Left hindlimb (tissue), 1 donor: ENCODE measurements around the gene UPF1.

ENCODE experiments used
- DNase-seq: peaks from one replicate; pipeline ENCODE4 v3.0.0-alpha.2; 2018

The UPF1 gene

GRCh38 chr19:18876865-18877264 lies 45.1 kb downstream of the UPF1 start:
- DNase-seq: no peak

GRCh38 chr19:18878058-18878797 lies 46.5 kb downstream of the UPF1 start:
- peak; percentile 30 for DNase-seq

GRCh38 chr19:18878858-18879578 lies 47.3 kb downstream of the UPF1 start:
- DNase-seq: peak; percentile 26

DNA sequence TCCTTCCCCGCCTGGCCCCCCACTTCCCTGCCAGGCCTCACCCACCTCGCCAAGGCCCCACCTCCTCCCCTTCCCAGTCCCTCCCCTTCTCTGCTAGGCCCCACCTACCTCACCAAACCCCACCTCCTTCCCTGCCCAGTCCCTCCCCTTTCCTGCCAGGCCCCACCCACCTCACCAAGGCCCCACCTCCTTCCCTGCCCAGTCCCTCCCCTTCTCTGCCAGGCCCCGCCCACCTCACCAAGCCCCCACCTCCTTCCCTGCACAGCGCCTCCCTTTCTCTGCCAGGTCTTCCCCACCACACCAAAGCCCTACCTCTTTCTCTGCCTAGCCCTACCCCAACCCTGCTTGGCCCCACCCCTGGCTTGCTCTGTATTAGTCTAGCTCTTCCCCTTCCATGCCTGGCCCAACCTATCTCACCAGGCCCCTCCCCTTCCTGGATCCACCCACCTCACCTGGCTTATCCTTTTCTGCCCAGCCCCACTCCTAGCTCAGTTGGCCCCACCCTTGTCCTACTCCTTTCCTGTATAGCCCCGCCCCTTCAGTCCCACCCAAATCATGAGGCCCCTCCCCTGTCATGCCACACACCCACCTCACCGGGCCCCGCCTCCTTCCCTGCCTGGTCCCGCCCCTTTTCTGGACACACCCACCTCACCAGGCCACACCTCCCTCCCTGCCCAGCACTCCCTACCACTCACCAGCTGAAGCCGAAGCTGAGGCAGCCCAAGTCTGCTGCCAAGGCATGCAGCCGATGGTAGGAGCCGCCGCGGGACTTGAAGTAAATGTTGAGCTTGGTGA lies 48.0 kb downstream of the UPF1 start:
- peak; percentile 40 for DNase-seq

- no peak for DNase-seq
These were observed 49.7 kb downstream of the UPF1 start for GRCh38 chr19:18881491-18881890.

DNA sequence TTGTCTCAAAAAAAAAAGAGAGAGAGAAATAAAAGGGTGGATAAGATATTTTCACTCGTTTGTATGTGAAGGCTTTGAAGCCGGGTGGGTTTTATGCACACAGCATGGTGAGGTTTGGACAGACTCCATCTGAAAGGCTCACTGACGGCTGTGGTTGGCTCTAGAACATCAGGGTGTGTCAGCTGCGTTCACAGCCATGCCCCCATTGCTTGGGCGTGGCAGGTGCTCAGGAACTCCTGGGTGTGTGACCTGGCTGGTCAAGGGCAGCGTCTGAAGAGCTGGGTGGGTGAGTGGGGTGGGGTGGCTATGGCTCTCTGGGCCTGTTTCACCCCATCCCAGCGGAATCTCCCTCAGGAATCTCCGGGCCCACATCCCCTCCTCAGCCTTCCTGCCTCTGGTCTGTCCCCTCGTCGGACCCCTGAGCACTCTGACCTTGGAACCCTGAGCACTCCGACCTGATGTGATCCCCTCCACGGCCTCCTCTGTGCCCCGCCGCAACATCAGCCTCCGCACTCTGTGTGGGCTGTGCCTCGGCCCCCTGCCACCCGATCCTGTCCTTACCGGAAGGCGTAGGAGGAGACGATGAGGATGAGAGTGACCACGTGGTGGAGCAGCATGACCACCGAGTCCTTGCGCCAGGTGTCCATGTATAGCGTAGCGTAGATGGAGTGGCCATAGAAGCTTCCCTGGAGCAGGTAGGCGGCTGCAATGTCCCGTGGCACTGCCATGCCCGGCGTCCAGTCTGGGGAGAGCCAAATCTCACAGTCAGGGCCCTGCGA lies 52.0 kb downstream of the UPF1 start:
- DNase-seq: peak; percentile 12

GRCh38 chr19:18886972-18887371 lies 55.2 kb downstream of the UPF1 start:
- DNase-seq: peak; percentile 12

DNA sequence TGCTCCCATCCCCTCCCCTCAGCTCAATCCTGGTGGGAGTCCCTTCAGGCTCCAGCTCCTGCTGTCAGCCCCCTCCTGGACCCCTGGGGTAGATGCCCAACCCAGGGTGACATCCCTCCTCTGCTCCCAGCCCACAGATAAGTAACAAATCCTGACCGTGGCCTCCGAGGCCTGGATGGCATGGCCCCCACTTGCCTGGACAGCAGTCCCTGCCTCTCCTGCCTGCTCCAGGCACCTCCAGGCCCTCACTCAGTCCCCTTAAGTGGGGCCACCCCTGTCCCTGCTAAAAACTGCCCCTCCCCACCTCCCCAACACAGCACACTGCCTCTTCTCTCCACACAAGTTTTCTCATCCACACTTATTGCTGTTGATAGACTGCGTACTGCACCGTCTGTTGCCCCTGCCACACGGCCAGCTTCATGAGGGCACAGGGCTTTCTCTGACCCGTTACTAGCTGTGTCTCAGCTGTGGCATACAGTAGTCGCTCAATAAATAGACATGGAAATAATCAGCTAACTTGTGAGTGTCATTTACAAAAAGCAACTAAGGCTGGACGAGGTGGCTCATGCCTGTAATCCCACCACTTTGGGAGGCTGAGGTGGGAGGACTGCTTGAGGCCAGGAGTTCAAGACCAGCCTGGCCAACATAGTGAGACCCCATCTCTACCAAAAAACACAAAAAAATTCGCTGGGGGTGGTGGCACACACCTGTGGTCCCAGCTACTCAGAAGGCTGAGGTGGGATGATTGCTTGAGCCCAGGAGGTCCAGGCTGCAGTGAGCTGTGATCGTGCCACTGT lies 58.4 kb downstream of the UPF1 start:
- peak; percentile 6 for DNase-seq

DNA sequence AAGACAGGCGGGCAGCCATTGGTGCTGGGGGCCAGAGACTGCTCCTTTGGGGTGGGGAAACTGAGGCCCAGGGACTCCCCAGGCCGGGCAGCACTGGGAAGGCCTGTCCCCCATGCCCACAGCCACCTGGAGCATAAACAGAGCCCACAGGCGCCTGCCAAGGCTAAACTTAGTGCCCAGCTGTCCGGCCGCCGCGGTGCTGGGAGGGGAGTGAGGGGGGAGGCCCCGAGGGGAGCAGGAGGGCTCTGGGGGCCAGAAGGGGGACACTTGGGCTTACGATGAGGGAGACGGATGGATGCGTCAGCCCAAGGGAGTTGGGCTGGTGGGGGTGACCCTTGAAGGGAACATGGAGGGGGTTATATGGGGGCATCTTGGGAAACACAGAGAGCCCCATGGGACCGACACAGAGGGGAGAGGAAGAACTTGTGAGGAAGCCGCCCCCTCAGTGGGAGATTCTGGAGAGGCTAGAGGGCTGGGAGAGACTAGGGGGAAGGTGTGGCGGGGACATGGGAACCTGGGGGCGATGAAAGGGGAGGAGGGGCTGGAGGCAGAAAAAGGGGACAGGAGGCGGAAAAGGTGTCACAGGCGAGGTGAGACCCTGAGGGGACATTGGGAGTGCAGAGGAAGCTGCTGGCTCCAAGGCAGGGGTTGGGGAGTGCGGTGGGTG lies 62.0 kb downstream of the UPF1 start:
- DNase-seq: no peak

DNA sequence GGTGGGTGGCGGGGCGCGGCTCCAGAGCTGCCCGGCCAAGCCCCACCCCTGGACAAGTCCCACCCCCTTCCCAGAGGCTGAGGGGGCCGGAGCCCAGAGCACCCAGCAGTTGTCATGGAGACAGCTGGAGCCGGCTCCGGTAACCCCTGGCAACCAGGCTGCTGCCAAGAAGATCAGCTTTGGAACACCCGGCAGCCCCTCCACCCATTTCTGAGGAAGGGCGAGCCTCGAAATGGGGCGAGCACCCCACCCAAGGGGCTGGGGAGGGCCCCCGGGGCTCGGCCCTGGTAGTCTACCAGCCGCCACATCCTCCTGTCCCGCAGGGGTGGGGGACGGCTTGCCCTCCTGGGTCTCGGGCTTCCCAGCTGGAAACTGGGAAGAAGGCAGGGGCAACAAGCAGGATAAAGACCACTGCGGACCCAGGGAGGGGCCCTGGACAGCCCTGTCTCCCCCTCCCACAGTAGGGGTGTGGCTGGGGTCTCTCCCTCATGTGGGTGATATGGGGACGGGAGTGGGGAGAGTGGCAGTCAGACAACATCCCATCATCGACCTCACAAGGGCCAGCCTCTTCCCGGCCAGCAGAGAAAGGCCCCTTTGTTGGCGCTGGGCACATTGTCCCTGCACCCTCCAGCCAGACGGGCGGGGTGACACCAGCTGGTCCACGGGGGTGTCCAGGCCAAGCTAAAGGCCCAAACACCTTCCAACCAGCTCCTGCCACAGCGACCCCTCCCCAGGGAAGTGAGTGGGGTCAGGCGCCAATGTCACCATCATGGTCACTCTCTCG lies 62.7 kb downstream of the UPF1 start:
- DNase-seq: peak; percentile 88

DNA sequence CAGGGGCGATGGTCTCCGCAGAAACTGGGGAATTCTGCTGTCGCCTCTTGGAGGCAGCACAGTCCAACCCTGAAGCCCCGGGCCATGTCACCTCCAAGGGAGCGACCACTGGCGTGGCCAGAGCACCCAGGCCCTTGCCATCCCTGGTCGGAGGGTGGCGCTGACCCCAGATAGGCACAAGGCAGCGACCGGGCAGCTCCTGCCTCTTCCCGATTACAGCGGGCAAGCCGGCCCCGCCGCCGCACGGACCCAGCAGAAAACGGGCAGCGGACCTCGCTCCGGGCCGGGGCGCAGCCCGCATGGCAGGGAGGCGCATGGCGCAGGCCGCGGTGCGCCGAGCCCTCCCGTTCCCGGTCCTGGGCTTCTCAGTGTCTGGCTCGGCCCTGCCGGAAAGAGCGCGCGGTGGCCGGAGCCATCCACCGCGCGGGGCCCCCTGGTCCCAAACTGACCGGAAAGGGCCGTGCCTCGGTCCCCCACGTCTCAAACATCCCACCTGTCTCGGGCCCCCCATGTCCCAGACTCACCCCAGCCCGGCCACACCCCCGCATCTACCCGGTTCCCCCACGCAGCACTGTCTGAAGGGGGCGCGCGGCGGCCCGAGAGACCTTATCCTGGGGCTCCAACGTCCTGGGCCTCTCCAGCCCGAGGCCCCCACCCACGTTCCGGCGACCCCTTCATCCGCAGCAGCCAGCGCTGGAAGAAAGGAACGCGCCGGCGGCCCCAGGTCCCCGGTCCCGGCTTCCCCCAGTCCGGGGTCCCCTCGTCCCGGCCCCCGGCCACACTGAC lies 63.5 kb downstream of the UPF1 start:
- peak; percentile 66 for DNase-seq

- no peak for DNase-seq
These were observed 64.1 kb downstream of the UPF1 start, which contains the start of gene CERS1 for GRCh38 chr19:18895824-18896341. TSS of gene CERS1 (minus strand) at chr19:18896158. CDS start at chr19:18896072, 86 bp downstream.

DNA sequence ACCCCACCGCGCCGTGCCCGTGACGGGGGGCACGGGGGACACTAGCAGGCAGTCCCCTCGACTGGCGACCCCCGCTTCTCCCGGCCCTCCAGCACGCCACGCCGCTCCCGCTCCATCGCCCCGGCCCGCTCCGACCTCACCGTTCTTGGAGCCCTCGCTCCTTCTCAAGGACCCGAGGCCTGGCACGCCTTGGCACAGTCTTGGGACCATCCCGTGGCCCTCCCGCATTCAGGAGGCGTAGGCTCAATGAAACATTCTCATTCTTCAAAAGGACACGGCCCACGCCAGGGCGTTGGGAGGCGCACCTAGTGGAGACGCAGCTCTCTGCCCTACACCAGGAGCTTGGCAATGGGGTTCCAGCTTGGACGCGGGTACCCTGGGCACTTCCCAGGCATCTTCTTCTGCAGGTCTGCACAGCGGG lies 64.7 kb downstream of the UPF1 start:
- no peak for DNase-seq

GRCh38 chr19:18897094-18898029 lies 65.6 kb downstream of the UPF1 start:
- no peak for DNase-seq

GRCh38 chr19:18898081-18898606 lies 66.4 kb downstream of the UPF1 start:
- DNase-seq: no peak

DNA sequence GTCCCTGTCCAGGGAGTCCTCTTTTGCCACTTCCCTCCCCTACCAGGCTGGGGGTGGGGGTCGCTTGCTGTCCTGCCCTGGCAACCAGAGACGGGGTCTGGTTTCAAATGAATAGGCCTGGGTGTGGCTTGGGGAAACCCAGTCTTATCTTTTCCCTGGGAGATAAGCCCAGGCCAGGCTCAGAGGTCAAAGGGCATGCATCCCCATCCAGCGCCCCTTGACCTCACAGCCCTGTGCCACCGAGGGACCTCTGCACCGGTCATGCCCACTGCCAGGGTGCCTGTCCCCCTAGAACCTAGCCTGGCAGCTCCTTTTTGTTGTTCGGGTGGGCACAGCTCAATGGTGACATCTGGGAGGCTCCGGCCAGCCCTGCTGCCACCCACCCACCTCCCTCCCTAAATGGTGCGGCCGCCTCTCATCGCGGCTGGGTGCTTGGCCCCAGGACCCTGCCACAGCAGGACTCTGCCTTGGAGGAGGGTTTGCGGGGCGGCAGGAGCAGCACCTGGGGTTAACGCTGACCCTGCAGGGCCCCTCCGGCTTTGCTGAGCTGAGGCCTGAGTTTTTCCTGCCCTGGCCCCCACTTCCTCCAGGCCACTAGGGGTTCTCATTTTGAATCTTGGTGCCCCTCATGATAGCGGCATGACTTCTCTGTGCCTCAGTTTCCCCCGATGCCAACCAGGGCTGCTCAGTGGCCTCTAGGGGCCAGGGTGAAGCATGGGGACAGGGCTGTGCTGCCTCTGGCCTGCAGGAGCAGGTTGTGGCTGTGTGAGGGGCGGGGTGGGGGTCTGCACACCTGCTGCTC lies 67.0 kb downstream of the UPF1 start:
- no peak for DNase-seq
